K562 (cell line): ENCODE results near the gene PGAM2. TPM values are rescaled to one million over a fixed set of nuclear protein-coding genes. Genes with fewer than 3 reads are reported as not detected.

Source experiments
- ARID1B ChIP-seq: fragments of 450-650 bp; IDR thresholded peaks from 2 replicates; pipeline ENCODE4 v1.6.1; 2016; ENCODE audit warnings: antibody characterized with exemption, mild to moderate bottlenecking, inconsistent platforms
- BMI1 ChIP-seq: fragments of 150-350 bp; IDR thresholded peaks from 2 replicates; pipeline ENCODE4 v1.6.1; 2014; ENCODE audit warnings: low read length
- ETV1 ChIP-seq: fragments of 450-650 bp; conservative IDR thresholded peaks from 2 replicates; pipeline ENCODE4 v1.6.1; 2016; ENCODE audit warnings: missing genetic modification characterization, control low read depth, low read depth, missing compliant biosample characterization
- JUND ChIP-seq, 2 experiments: IDR thresholded peaks; 2 replicates in 1 of 2; 3 replicates in 1 of 2; pipeline ENCODE4 v1.6.1; 2011; ENCODE audit warnings: borderline replicate concordance in 2 of 2, low read depth in 2 of 2, low read length in 2 of 2, improper control_type of control experiment in 1 of 2, missing biosample characterization in 1 of 2, missing genetic modification characterization in 1 of 2, missing genetic modification reagents in 1 of 2
- KHSRP ChIP-seq: fragments of 450-650 bp; IDR thresholded peaks from 2 replicates; pipeline ENCODE4 v1.6.1; 2017
- KLF13 ChIP-seq: fragments of 450-650 bp; IDR thresholded peaks from 2 replicates; pipeline ENCODE4 v1.6.1; 2016; ENCODE audit warnings: missing genetic modification characterization, low read depth, mild to moderate bottlenecking, missing compliant biosample characterization, moderate library complexity, borderline replicate concordance
- L3MBTL2 ChIP-seq: fragments of 450-650 bp; IDR thresholded peaks from 2 replicates; pipeline ENCODE4 v1.6.1; 2016; ENCODE audit warnings: mild to moderate bottlenecking, moderate library complexity
- MEF2A ChIP-seq: IDR thresholded peaks from 2 replicates; pipeline ENCODE4 v1.6.1; 2011; ENCODE audit warnings: low read depth, mild to moderate bottlenecking, low read length, moderate library complexity; ENCODE audit not compliant: control insufficient read depth
- MTA3 ChIP-seq: fragments of 450-650 bp; formaldehyde crosslinking; IDR thresholded peaks from 2 replicates; pipeline ENCODE4 v1.6.1; 2017; ENCODE audit warnings: mild to moderate bottlenecking, borderline replicate concordance
- NFIC ChIP-seq: fragments of 450-650 bp; IDR thresholded peaks from 2 replicates; pipeline ENCODE4 v1.6.1; 2017; ENCODE audit warnings: mild to moderate bottlenecking, inconsistent platforms
- NFXL1 ChIP-seq: fragments of 450-650 bp; formaldehyde crosslinking; IDR thresholded peaks from 2 replicates; pipeline ENCODE4 v1.4.0; 2021; ENCODE audit warnings: mild to moderate bottlenecking
- PHF20 ChIP-seq: fragments of 450-650 bp; IDR thresholded peaks from 2 replicates; pipeline ENCODE4 v1.6.1; 2018; ENCODE audit not compliant: partially characterized antibody
- POLR2A ChIP-seq: fragments of 450-650 bp; conservative IDR thresholded peaks from 2 replicates; pipeline ENCODE4 v1.6.1; 2016
- RUNX1 ChIP-seq: sonication (generic); IDR thresholded peaks from 2 replicates; pipeline ENCODE4 v1.6.1; 2016; ENCODE audit warnings: antibody characterized with exemption, low read depth
- SAFB ChIP-seq: fragments of 200-400 bp; formaldehyde crosslinking; IDR thresholded peaks from 2 replicates; pipeline ENCODE4 v1.6.1; 2017; ENCODE audit warnings: low read depth, low read length, borderline replicate concordance
- SIN3B ChIP-seq: fragments of 450-650 bp; IDR thresholded peaks from 2 replicates; pipeline ENCODE4 v1.6.1; 2017; ENCODE audit warnings: low read depth, mild to moderate bottlenecking, moderate library complexity
- SRSF7 ChIP-seq: fragments of 200-400 bp; formaldehyde crosslinking; optimal IDR thresholded peaks from 2 replicates; pipeline ENCODE3; 2017; ENCODE audit warnings: mild to moderate bottlenecking, low read depth, low read length
- TRIM28 ChIP-seq: fragments of 450-650 bp; IDR thresholded peaks from 2 replicates; pipeline ENCODE4 v1.6.1; 2017
- ZC3H11A ChIP-seq: IDR thresholded peaks from 2 replicates; pipeline ENCODE4 v1.6.1; 2012; ENCODE audit warnings: low read depth, low read length, improper control_type of control experiment
- ZFX ChIP-seq: sonication (generic); formaldehyde crosslinking; IDR thresholded peaks from 2 replicates; pipeline ENCODE4 v1.8.0; 2022; ENCODE audit warnings: mild to moderate bottlenecking, missing genetic modification reagents, moderate library complexity
- ZNF239 ChIP-seq: fragments of 250-450 bp; sonication (Bioruptor Pico); IDR thresholded peaks from 2 replicates; pipeline ENCODE4 v1.4.0; 2020; ENCODE audit warnings: mild to moderate bottlenecking
- ZNF561 ChIP-seq: fragments of 450-650 bp; formaldehyde crosslinking; conservative IDR thresholded peaks from 2 replicates; pipeline ENCODE4 v1.4.0; 2020; ENCODE audit warnings: mild to moderate bottlenecking, moderate library complexity
- polyA plus RNA-seq, 8 experiments: library from polyadenylated mRNA; depleted of rRNA in 4 of 8; stranded (reverse) in 5 of 8; unstranded in 3 of 8; fragments of >200 nt; fragmentation: Nextera tagmentation in 2 of 8; fragmentation: Illumina TruSeq in 1 of 8; extraction: Ambion mirVana in 2 of 8; extraction: Trizol in 1 of 8; gene quantifications; 2 replicates each; pipeline versions ENCODE4 v1.2.1 to v1.2.3, GENCODE V29; 2011 to 2014; ENCODE audit warnings: inconsistent platforms in 1 of 8, missing spikeins in 1 of 8
- total RNA-seq, 7 experiments: library from RNA; depleted of rRNA in 6 of 7; stranded (reverse); fragments of >200 nt in 6 of 7; fragmentation: Illumina TruSeq in 2 of 7; extraction: Trizol in 2 of 7; gene quantifications; 2 replicates each; pipeline versions ENCODE4 v1.2.1 to v1.2.3, GENCODE V29; 2011 to 2021; ENCODE audit warnings: low replicate concordance in 1 of 7
- TF ChIP-seq, protein P1 (sequence below): sonication (generic); formaldehyde crosslinking; IDR thresholded peaks from 2 replicates; pipeline ENCODE4 v1.8.1; 2023; ENCODE audit warnings: mild to moderate bottlenecking, missing genetic modification reagents
- TF ChIP-seq, protein P2 (sequence below): sonication (generic); formaldehyde crosslinking; IDR thresholded peaks from 2 replicates; pipeline ENCODE4 v1.8.0; 2022; ENCODE audit warnings: mild to moderate bottlenecking, missing genetic modification reagents
- TF ChIP-seq, protein P3 (sequence below), 3 experiments: fragments of 200-800 bp in 1 of 3; sonication (Bioruptor generic) in 1 of 3; sonication (generic) in 1 of 3; formaldehyde crosslinking in 1 of 3; IDR thresholded peaks; 2 replicates each; pipeline versions ENCODE4 v1.6.1 to v1.8.0; 2016 to 2022; ENCODE audit warnings: mild to moderate bottlenecking in 2 of 3, missing compliant biosample characterization in 2 of 3, missing genetic modification characterization in 2 of 3, missing genetic modification reagents in 1 of 3
- TF ChIP-seq, protein P4 (sequence below), 2 experiments: fragments of 450-650 bp; conservative IDR thresholded peaks; 2 replicates each; pipeline ENCODE4 v1.6.1; 2017; ENCODE audit warnings: mild to moderate bottlenecking in 2 of 2, moderate library complexity in 2 of 2

The PGAM2 gene
- total and polyA plus RNA-seq, 9 of the 15 experiments (the other 6 are each of a cell fraction or from before 2014, with no cell fraction given), result not detected

DNA sequence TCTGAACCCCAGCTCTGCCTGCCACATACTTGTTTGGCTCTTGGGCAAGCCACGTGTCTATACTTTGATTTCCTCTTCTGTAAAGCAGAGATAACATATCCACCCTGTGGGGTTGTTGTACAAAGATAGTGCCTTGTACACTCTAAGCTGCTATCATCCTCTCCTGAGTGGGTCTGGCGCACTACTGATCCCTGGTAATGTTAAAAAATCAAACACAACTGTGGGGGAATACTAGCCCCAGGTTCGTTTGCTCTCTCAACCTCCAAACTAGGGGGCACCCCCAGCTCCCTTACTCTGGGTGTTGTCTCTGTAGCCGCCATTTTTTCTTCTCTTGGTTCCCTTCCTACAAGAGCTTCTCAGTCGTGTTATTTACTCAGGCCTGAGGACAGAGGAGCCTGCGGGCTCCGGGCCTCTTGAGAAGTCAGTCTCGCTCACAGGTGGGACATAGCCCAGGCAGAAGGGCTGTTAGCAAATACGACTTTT is 15.9 kb upstream of the PGAM2 start (continued):
- TF ChIP-seq ETV1 (tag) (peak; percentile 45; the same call in 1 of the 2 replicates), ARID1B (peak; percentile 97), KHSRP (peak; percentile 60; the same call in 1 of the 2 replicates), L3MBTL2 (peak; percentile 16; the same call in 1 of the 2 replicates), NFXL1 (CRISPR knock-in tag) (no peak), JUND (IDR thresholded peaks at IDR 0.05; ENCODE audit: borderline replicate concordance, low read depth, low read length) (peak; percentile 54; the same call in 1 of the 2 replicates), JUND (tag; IDR thresholded peaks at IDR 0.05; ENCODE audit: borderline replicate concordance, low read depth, low read length) (no peak; the same call in 2 of the 3 replicates), POLR2A (no peak), SAFB (no peak), SRSF7 (no peak), PHF20 (no peak), RUNX1 (no peak), ZNF239 (CRISPR knock-in tag) (peak; percentile 65), KLF13 (tag) (no peak), BMI1 (no peak), TRIM28 (peak; percentile 23; the same call in 1 of the 2 replicates), NFIC (peak; percentile 94), MTA3 (no peak; the same call in 1 of the 2 replicates), MEF2A (no peak; the same call in 1 of the 2 replicates), ZFX (CRISPR knock-in tag) (no peak), SIN3B (no peak), ZC3H11A (no peak), ZNF561 (CRISPR knock-in tag) (no peak)
- TF ChIP-seq, protein P1, sequence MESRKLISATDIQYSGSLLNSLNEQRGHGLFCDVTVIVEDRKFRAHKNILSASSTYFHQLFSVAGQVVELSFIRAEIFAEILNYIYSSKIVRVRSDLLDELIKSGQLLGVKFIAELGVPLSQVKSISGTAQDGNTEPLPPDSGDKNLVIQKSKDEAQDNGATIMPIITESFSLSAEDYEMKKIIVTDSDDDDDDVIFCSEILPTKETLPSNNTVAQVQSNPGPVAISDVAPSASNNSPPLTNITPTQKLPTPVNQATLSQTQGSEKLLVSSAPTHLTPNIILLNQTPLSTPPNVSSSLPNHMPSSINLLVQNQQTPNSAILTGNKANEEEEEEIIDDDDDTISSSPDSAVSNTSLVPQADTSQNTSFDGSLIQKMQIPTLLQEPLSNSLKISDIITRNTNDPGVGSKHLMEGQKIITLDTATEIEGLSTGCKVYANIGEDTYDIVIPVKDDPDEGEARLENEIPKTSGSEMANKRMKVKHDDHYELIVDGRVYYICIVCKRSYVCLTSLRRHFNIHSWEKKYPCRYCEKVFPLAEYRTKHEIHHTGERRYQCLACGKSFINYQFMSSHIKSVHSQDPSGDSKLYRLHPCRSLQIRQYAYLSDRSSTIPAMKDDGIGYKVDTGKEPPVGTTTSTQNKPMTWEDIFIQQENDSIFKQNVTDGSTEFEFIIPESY (CRISPR knock-in tag), result no peak
- TF ChIP-seq, protein P2, sequence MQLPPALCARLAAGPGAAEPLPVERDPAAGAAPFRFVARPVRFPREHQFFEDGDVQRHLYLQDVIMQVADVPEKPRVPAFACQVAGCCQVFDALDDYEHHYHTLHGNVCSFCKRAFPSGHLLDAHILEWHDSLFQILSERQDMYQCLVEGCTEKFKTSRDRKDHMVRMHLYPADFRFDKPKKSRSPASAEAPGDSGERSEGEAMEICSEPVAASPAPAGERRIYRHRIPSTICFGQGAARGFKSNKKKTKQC (CRISPR knock-in tag), result no peak; the same call in 1 of the 2 replicates
- TF ChIP-seq, protein P3, sequence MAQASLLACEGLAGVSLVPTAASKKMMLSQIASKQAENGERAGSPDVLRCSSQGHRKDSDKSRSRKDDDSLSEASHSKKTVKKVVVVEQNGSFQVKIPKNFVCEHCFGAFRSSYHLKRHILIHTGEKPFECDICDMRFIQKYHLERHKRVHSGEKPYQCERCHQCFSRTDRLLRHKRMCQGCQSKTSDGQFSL (CRISPR knock-in tag; IDR thresholded peaks at IDR 0.05), result no peak
- TF ChIP-seq, protein P3 (tag; IDR thresholded peaks at IDR 0.05), result no peak
- TF ChIP-seq, protein P4, sequence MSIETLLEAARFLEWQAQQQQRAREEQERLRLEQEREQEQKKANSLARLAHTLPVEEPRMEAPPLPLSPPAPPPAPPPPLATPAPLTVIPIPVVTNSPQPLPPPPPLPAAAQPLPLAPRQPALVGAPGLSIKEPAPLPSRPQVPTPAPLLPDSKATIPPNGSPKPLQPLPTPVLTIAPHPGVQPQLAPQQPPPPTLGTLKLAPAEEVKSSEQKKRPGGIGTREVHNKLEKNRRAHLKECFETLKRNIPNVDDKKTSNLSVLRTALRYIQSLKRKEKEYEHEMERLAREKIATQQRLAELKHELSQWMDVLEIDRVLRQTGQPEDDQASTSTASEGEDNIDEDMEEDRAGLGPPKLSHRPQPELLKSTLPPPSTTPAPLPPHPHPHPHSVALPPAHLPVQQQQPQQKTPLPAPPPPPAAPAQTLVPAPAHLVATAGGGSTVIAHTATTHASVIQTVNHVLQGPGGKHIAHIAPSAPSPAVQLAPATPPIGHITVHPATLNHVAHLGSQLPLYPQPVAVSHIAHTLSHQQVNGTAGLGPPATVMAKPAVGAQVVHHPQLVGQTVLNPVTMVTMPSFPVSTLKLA (conservative IDR thresholded peaks at IDR 0.05), result peak; percentile 88 to 94
